ENCODE results near the gene FZD10. TPM values are rescaled to one million over a fixed set of nuclear protein-coding genes. Genes with fewer than 3 reads are reported as not detected.

FZD10 gene
- total RNA-seq, 1 donor = not detected

DNA sequence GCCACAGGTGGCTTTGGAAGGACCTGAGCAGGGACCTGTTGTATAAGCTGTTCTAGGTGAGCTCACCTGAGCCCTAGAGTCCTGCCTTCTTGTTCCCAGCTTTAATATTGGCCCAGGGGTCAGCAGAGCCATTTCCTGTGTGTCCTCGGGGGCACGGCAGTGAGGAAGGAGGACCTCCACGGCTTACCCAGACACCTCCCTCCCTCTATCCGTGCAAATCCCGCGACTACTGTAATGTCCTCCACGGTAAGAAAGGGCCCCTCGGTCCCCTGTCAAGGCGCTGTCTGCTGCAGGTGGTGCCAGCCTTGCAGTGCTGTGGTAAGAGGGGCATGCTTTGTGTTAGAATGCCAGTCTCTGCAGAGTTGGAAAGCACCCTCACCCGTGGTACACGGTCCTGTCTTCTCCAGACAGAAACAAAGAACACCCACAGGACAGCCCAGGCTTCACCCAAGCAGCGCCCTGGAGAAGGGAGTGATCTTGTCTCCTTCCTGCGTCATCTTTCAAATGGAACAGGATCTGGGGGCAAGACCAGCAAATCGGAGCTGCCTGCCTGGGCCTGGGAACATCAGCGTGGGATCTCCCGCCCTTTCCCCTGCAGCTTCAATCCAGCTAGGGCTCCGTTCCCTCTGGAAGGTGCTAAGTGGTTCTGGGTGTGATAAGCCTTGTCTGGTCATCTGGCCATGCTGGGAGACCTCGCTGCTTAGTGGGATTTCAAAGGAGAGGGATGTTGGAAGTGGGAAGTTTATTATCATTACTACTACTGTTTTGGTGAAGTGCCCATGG is 20.2 kb upstream of the FZD10 start:
- peak; percentile 67 for DNase-seq (ENCODE audit: insufficient read length, low spot score, missing footprints)
- H3K4me2 ChIP-seq (ENCODE audit: insufficient read depth, low read length) = no peak overlapping the region
- no peaks in the 10 kb centered on the region for H3K36me3 ChIP-seq (ENCODE audit: insufficient read depth, low read length)
- H2AFZ ChIP-seq (ENCODE audit: low read length) = no peak overlapping the region
- no peak overlapping the region for H3K4me3 ChIP-seq (ENCODE audit: insufficient read depth, low read length)
- H3K4me1 ChIP-seq (ENCODE audit: insufficient read depth, low read length) = no peaks in the 10 kb centered on the region
- TF ChIP-seq, protein P1, sequence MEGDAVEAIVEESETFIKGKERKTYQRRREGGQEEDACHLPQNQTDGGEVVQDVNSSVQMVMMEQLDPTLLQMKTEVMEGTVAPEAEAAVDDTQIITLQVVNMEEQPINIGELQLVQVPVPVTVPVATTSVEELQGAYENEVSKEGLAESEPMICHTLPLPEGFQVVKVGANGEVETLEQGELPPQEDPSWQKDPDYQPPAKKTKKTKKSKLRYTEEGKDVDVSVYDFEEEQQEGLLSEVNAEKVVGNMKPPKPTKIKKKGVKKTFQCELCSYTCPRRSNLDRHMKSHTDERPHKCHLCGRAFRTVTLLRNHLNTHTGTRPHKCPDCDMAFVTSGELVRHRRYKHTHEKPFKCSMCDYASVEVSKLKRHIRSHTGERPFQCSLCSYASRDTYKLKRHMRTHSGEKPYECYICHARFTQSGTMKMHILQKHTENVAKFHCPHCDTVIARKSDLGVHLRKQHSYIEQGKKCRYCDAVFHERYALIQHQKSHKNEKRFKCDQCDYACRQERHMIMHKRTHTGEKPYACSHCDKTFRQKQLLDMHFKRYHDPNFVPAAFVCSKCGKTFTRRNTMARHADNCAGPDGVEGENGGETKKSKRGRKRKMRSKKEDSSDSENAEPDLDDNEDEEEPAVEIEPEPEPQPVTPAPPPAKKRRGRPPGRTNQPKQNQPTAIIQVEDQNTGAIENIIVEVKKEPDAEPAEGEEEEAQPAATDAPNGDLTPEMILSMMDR (IDR thresholded peaks at IDR 0.05; ENCODE audit: extremely low read depth, low read depth, low read length) = no peak
- no peaks in the 10 kb centered on the region for H4K20me1 ChIP-seq (ENCODE audit: insufficient read depth, low read length)
- H3K79me2 ChIP-seq (ENCODE audit: insufficient read depth, low read length) = no peaks in the 10 kb centered on the region
- no peaks in the 10 kb centered on the region for H3K9me3 ChIP-seq (ENCODE audit: low read depth, low read length)
- H3K27ac ChIP-seq (ENCODE audit: low read depth, low read length) = no peak overlapping the region
- no peaks in the 10 kb centered on the region for H3K27me3 ChIP-seq (ENCODE audit: insufficient read depth, low read length)

DNA sequence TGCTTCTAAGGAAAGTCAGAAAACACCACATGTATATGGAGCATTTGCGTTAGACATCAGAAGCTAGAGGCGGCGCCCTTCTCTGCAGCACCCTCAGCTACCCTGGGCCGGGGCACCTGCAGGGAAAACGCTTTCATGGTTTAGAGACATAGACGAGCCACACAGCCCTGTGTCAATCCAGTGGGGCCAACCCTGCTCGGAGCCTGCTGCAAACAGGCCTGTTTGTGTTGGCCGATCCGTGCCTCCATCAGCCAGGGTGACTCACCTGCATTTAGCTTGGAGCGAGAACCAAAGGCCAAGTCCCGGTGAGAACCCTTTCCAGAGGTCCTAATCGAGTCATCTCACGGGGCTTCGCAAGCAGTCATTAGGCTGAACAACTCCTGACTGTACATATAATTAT is 19.5 kb upstream of the FZD10 start:
- Histone ChIP-seq H3K4me1 (ENCODE audit: insufficient read depth, low read length) (no peaks in the 10 kb centered on the region), H3K4me2 (ENCODE audit: insufficient read depth, low read length) (no peak overlapping the region), H3K27ac (ENCODE audit: low read depth, low read length) (no peak overlapping the region), H3K79me2 (ENCODE audit: insufficient read depth, low read length) (no peaks in the 10 kb centered on the region), H4K20me1 (ENCODE audit: insufficient read depth, low read length) (no peaks in the 10 kb centered on the region), H3K9me3 (ENCODE audit: low read depth, low read length) (no peaks in the 10 kb centered on the region), H3K36me3 (ENCODE audit: insufficient read depth, low read length) (no peaks in the 10 kb centered on the region), H3K27me3 (ENCODE audit: insufficient read depth, low read length) (no peaks in the 10 kb centered on the region), H2AFZ (ENCODE audit: low read length) (no peak overlapping the region), H3K4me3 (ENCODE audit: insufficient read depth, low read length) (no peak overlapping the region)
- no peak for DNase-seq (ENCODE audit: insufficient read length, low spot score, missing footprints)
- TF ChIP-seq, protein P1 (IDR thresholded peaks at IDR 0.05; ENCODE audit: extremely low read depth, low read depth, low read length) = no peak

DNA sequence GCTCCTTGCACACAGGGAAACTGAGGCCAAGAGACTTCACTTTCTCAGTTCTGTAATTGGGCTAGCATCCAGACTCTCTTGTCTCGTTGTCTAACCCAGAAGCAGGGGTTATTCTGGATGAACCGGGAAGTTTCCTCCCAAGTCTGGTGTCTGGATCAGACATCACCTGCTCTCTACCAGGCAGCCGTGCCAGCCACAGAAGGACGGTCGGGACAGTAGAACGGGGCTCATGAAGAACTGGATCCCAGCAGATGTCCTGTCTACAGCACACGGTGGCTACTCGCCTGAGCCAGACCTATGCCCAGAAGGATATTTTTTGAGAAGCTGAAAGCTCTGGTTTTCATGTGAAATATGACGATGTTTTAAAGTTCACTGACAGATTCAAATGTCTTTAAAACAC is 19.1 kb upstream of the FZD10 start:
- Histone ChIP-seq H3K36me3 (ENCODE audit: insufficient read depth, low read length) (no peaks in the 10 kb centered on the region), H3K4me3 (ENCODE audit: insufficient read depth, low read length) (no peak overlapping the region), H3K79me2 (ENCODE audit: insufficient read depth, low read length) (no peaks in the 10 kb centered on the region), H3K27me3 (ENCODE audit: insufficient read depth, low read length) (no peaks in the 10 kb centered on the region), H3K4me2 (ENCODE audit: insufficient read depth, low read length) (no peak overlapping the region), H2AFZ (ENCODE audit: low read length) (no peak overlapping the region), H4K20me1 (ENCODE audit: insufficient read depth, low read length) (no peaks in the 10 kb centered on the region), H3K4me1 (ENCODE audit: insufficient read depth, low read length) (no peaks in the 10 kb centered on the region), H3K9me3 (ENCODE audit: low read depth, low read length) (no peaks in the 10 kb centered on the region), H3K27ac (ENCODE audit: low read depth, low read length) (no peak overlapping the region)
- no peak for DNase-seq (ENCODE audit: insufficient read length, low spot score, missing footprints)
- TF ChIP-seq, protein P1 (IDR thresholded peaks at IDR 0.05; ENCODE audit: extremely low read depth, low read depth, low read length) = no peak

DNA sequence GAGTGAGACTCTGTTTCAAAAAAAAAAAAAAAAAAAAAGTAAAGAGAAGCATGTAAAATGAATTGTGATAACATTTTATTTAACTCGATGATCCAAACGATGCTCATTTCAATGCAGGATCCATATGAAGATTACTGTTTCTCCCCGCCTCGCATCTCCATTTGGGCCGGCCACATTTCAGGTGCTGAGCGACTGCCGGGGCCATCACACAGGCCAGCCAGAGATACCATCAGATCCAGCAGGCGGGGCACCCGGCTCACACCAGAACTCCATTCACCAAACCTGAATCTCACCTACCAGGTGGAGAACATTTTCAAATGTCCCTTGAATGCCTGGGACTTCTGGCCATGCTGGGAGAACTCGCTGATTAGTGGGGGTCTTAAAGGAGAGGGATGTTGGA is 18.0 kb upstream of the FZD10 start:
- H3K27ac ChIP-seq (ENCODE audit: low read depth, low read length) = no peak overlapping the region
- H4K20me1 ChIP-seq (ENCODE audit: insufficient read depth, low read length) = no peaks in the 10 kb centered on the region
- no peak for DNase-seq (ENCODE audit: insufficient read length, low spot score, missing footprints)
- no peak overlapping the region for H2AFZ ChIP-seq (ENCODE audit: low read length)
- no peaks in the 10 kb centered on the region for H3K9me3 ChIP-seq (ENCODE audit: low read depth, low read length)
- H3K36me3 ChIP-seq (ENCODE audit: insufficient read depth, low read length) = no peaks in the 10 kb centered on the region
- H3K27me3 ChIP-seq (ENCODE audit: insufficient read depth, low read length) = no peaks in the 10 kb centered on the region
- H3K79me2 ChIP-seq (ENCODE audit: insufficient read depth, low read length) = no peaks in the 10 kb centered on the region
- TF ChIP-seq, protein P1 (IDR thresholded peaks at IDR 0.05; ENCODE audit: extremely low read depth, low read depth, low read length) = no peak
- no peaks in the 10 kb centered on the region for H3K4me1 ChIP-seq (ENCODE audit: insufficient read depth, low read length)
- H3K4me3 ChIP-seq (ENCODE audit: insufficient read depth, low read length) = no peak overlapping the region
- H3K4me2 ChIP-seq (ENCODE audit: insufficient read depth, low read length) = no peak overlapping the region

Measured in osteoblast (primary cell).